Peyer's patch (tissue), 4 donors: Measurements from ENCODE around the gene RASGRP3.

Experiments used
- CTCF ChIP-seq, 6 experiments: fragments of 450-650 bp in 4 of 6; fragments of 200-600 bp in 2 of 6; sonication (generic) in 1 of 6; IDR thresholded peaks; one replicate each; pipeline ENCODE4 v1.5.1; 2017 to 2019; ENCODE audit warnings: antibody characterized with exemption in 6 of 6, mild to moderate bottlenecking in 3 of 6, moderate library complexity in 1 of 6
- POLR2A ChIP-seq, 2 donors: fragments of 450-650 bp; IDR thresholded peaks; one replicate each; pipeline ENCODE4 v1.5.1; 2017; ENCODE audit warnings: antibody characterized with exemption in 2 of 2, mild to moderate bottlenecking in 2 of 2, moderate library complexity in 2 of 2

- TF ChIP-seq CTCF (IDR thresholded peaks at IDR 0.05) (no peak), POLR2A (IDR thresholded peaks at IDR 0.05) (no peak)
These were observed 102.8 kb downstream of the RASGRP3 start for GRCh38 chr2:33579227-33579626.
